Activated CD4-positive, alpha-beta T cell treated with anti-CD3 and anti-CD28 coated beads, Interleukin-2, amount 50 U/mL, for 1 hour (primary cell): Measurements from ENCODE around the gene ABCB9.

Experiments used
- DNase-seq: peaks from one replicate; pipeline ENCODE4 v3.0.0-alpha.2; 2020

Gene ABCB9

GRCh38 chr12:122891661-122892525 is 74.4 kb downstream of the ABCB9 start:
- DNase-seq, result no peak

DNA sequence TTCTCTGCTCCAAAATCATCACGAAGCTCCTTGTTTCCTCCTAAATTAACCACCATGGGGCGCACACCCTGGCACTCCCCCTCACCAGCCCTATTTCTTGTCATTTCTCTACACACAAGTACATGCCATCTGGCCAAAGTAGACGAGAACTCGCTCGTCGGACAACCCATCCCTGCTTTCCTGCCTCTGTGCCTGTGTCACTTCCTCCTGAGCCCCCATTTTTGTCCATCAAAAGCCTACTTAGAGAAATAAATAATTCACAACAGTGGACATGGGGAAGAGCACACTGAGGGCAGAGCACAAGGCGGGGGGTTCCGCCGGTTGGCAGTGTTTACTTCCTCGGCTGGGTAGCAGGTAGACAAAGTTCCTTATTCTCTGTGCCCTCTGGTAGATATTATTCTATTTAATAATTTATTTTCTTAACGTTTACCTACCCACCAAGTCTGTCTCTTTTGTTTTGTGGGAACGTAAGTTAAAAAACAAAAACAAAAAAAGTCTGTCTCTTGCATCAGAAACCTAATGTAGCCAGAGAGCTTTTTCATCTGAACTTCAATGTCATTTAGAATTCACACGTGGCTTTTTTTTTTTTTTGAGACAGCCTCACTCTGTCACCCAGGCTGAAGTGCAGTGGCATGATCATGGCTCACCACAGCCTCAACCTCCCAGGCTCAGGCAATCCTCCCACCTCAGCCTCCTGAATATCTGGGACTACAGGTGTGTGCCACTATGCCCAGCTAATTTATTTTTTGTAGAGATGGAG is 76.3 kb downstream of the ABCB9 start:
- no peak for DNase-seq

GRCh38 chr12:122888232-122888752 is 78.0 kb downstream of the ABCB9 start:
- DNase-seq, result peak; percentile 63

- DNase-seq, result no peak
These were observed 78.4 kb downstream of the ABCB9 start for GRCh38 chr12:122887819-122888212.

DNA sequence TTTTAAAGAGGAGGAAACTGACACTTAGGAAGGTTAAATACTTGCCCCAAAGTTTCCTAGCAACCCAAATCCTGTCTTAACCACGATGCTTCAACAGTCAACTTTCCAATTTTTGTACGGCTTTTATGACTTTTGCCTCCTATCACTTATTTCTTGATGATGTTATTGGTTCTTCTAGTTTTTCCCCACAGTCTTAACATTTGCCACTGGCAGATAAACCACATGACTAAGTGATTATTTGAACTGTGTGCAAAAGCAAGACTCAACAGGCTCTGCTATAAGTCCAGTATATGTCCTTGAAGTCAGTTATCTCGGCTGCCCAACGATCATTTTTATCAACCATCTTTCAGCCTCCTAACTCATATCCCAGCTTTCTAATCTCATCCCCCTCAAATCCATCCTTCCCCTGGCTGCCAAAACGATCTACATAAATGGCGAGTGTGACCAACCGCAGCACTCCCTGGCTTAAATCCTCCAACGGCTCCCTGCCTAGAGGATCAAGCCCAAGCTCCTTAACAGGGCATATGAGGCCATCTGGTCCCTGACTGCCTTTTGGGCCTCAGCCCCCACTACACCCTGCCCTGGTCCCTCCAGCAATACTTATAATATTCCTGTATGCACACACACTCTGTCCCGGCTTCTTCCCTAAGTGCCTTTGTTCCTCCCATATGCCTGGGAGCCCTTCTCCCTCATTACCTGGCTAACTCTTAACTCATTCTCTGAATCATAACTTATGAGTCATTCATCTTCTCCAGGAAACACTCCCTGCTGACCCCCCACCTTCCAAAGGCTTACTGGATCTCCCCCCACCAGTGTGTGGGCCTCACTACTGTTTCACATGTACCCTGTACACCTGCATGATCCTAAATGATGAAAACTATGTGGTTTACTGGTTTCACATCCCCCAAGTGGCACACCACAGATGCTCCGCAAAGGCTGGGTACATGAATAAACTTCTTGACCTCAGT is 79.1 kb downstream of the ABCB9 start:
- DNase-seq, result no peak

DNA sequence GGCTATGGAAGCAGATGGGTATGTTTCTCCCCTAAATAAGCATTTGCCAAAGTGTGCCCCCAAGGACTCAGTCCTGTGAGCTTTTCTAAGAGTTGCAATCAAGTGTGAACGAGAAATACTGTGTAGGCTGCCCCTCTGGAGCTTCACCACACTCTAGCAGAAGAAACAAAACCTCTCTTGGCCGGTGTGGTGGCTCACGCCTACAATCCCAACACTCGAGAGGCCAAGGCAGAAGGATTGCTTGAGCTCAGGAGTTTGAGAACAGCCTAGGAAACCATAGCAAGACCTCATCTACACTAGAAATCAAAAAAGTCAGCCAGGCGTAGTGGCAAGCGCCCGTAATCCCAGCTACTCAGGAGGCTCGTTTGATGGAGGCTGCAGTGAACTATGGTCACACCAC is 80.1 kb downstream of the ABCB9 start:
- DNase-seq, result no peak

DNA sequence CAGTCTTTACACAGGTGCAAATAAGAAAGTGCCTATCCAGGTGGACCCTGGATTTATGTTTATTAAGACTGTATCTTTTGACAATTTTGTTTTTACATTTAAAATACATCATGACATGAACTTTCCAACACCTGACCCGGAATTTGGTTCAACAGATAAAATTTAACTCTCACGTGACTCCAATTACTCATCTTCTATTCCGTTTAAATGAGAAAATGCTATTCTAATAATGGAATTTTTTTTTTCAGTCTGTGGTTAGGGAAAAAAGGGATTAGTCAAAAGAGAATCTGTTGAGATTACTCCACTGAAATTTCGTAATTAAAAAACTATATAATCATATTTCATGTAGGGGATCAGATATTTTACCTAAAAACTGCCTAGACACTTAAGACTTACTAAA is 81.4 kb downstream of the ABCB9 start:
- no peak for DNase-seq

- DNase-seq, result no peak
These were observed 82.0 kb downstream of the ABCB9 start for GRCh38 chr12:122884091-122884826.

DNA sequence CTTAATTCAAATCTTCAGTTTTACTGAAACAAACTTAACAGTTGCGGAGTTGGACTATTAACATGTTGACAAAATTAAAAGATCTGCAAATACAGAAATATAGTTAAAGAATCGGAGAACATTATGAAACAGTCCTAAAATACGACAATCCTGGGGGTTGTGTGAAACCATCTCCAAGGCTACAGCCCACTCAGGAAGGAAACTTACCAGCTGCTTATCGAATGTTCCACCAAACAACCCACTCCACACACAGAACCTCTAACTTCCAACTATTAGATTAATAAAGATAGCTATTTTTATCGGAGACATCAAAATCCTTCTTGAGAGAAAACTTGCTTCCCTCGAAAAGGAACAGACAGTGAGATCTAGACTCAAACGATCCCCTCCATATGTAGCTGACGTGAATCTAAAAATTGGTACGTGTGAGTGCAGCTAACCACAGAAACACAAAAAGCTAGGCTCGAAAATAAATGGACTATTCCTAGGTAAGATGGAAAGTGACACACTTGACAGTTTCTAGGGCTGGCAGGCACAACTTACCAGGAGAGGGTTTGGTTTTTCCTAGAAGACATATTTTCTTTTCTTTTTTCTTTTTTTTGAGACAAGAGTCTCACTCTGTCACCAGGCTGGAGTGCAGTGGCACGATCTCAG is 83.2 kb downstream of the ABCB9 start:
- no peak for DNase-seq

- no peak for DNase-seq
These were observed 85.6 kb downstream of the ABCB9 start for GRCh38 chr12:122880668-122881067.

- no peak for DNase-seq
These were observed 86.1 kb downstream of the ABCB9 start for GRCh38 chr12:122880155-122880667.
